Testis (tissue), 2 donors: Measurements from ENCODE around the gene CDH13.

Source experiments
- POLR2A ChIP-seq: fragments of 450-650 bp; IDR thresholded peaks from one replicate; pipeline ENCODE4 v1.6.1; 2017; ENCODE audit warnings: antibody characterized with exemption, mild to moderate bottlenecking, moderate library complexity
- TF ChIP-seq, protein P1 (sequence below), 3 experiments: fragments of 450-650 bp in 2 of 3; fragments of 200-600 bp in 1 of 3; sonication (generic) in 1 of 3; IDR thresholded peaks; one replicate each; pipeline ENCODE4 v1.5.1; 2016 to 2019; ENCODE audit warnings: antibody characterized with exemption in 3 of 3, mild to moderate bottlenecking in 2 of 3, moderate library complexity in 1 of 3

GRCh38 chr16:83819361-83819760, 1192.6 kb downstream of the CDH13 start:
- TF ChIP-seq, protein P1, sequence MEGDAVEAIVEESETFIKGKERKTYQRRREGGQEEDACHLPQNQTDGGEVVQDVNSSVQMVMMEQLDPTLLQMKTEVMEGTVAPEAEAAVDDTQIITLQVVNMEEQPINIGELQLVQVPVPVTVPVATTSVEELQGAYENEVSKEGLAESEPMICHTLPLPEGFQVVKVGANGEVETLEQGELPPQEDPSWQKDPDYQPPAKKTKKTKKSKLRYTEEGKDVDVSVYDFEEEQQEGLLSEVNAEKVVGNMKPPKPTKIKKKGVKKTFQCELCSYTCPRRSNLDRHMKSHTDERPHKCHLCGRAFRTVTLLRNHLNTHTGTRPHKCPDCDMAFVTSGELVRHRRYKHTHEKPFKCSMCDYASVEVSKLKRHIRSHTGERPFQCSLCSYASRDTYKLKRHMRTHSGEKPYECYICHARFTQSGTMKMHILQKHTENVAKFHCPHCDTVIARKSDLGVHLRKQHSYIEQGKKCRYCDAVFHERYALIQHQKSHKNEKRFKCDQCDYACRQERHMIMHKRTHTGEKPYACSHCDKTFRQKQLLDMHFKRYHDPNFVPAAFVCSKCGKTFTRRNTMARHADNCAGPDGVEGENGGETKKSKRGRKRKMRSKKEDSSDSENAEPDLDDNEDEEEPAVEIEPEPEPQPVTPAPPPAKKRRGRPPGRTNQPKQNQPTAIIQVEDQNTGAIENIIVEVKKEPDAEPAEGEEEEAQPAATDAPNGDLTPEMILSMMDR (IDR thresholded peaks at IDR 0.05), result no peak
- no peak for TF ChIP-seq POLR2A
